Endothelial cell of umbilical vein (primary cell): ENCODE data around the gene RASGRF1.

Source experiments
- EZH2 ChIP-seq: IDR thresholded peaks from 2 replicates; pipeline ENCODE4 v1.6.1; 2012; ENCODE audit warnings: borderline replicate concordance, low read depth, mild to moderate bottlenecking, moderate library complexity, low read length, inconsistent platforms; ENCODE audit not compliant: severe bottlenecking
- GATA2 ChIP-seq: IDR thresholded peaks from 2 replicates; pipeline ENCODE4 v1.7.0; 2011; ENCODE audit warnings: low read depth, mild to moderate bottlenecking, moderate library complexity, mixed read lengths, low read length; ENCODE audit not compliant: insufficient read length, insufficient read depth
- JUN ChIP-seq: IDR thresholded peaks from 2 replicates; pipeline ENCODE4 v1.6.1; 2011; ENCODE audit warnings: borderline replicate concordance, low read depth; ENCODE audit not compliant: insufficient read length, insufficient read depth
- POLR2A ChIP-seq: IDR thresholded peaks from 2 replicates; pipeline ENCODE4 v1.6.1; 2012; ENCODE audit warnings: low read depth, mild to moderate bottlenecking, control low read depth, low read length
- POLR2AphosphoS5 ChIP-seq: IDR thresholded peaks from 2 replicates; pipeline ENCODE4 v1.6.1; 2012; ENCODE audit warnings: low read depth, mild to moderate bottlenecking, control low read depth, low read length, moderate library complexity; ENCODE audit not compliant: insufficient read depth
- TF ChIP-seq, protein P1 (sequence below), 2 donors: IDR thresholded peaks; 1 replicate in 1 of 2; 2 replicates in 1 of 2; pipeline ENCODE4 v1.5.1; 2011; ENCODE audit warnings: low read length in 2 of 2, mild to moderate bottlenecking in 2 of 2, moderate library complexity in 2 of 2, control low read depth in 1 of 2, inconsistent platforms in 1 of 2, low read depth in 1 of 2; ENCODE audit not compliant: insufficient read depth in 1 of 2; ENCODE audit errors: extremely low read depth in 1 of 2
- TF ChIP-seq, protein P2 (sequence below): IDR thresholded peaks from 2 replicates; pipeline ENCODE4 v1.6.1; 2011; ENCODE audit not compliant: insufficient read depth, insufficient read length

DNA sequence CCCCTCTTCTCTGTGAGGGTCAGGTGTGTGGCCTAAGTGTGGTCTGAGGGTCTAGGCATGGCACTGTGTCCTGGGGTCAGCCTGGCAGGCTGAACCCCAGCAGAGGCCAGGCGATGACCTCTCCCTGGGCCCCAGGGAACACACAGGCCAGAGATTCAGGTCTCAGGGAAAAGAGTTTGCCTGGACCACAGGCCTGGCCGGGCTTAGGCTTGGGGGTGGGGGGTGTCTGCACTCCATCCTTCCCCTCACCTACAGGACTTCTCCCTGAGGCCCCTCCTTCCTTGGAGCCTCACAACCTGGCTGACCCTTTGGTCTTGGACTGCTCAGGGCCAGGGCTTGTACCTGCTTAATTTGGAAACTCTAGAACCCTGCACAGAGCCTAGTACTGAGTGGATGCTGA lies 21.8 kb downstream of the RASGRF1 start:
- TF ChIP-seq, protein P1, sequence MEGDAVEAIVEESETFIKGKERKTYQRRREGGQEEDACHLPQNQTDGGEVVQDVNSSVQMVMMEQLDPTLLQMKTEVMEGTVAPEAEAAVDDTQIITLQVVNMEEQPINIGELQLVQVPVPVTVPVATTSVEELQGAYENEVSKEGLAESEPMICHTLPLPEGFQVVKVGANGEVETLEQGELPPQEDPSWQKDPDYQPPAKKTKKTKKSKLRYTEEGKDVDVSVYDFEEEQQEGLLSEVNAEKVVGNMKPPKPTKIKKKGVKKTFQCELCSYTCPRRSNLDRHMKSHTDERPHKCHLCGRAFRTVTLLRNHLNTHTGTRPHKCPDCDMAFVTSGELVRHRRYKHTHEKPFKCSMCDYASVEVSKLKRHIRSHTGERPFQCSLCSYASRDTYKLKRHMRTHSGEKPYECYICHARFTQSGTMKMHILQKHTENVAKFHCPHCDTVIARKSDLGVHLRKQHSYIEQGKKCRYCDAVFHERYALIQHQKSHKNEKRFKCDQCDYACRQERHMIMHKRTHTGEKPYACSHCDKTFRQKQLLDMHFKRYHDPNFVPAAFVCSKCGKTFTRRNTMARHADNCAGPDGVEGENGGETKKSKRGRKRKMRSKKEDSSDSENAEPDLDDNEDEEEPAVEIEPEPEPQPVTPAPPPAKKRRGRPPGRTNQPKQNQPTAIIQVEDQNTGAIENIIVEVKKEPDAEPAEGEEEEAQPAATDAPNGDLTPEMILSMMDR (IDR thresholded peaks at IDR 0.05; ENCODE audit: extremely low read depth in 1 of 2, insufficient read depth in 1 of 2, low read depth in 1 of 2, low read length in 2 of 2): no peak
- TF ChIP-seq, protein P2, sequence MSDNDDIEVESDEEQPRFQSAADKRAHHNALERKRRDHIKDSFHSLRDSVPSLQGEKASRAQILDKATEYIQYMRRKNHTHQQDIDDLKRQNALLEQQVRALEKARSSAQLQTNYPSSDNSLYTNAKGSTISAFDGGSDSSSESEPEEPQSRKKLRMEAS: no peak
- no peak for TF ChIP-seq POLR2A
- no peak for TF ChIP-seq POLR2AphosphoS5
- TF ChIP-seq EZH2: no peak
- no peak for TF ChIP-seq GATA2
- no peak for TF ChIP-seq JUN
